HL-60 (cell line): ENCODE results near the gene NEDD4L.

ENCODE experiments used
- DNase-seq, 2 experiments: peaks; one replicate each; pipeline ENCODE4 v3.0.0-alpha.2; 2010 to 2020; ENCODE audit warnings: low read depth in 1 of 2, low spot score in 1 of 2
- H3K27ac ChIP-seq: fragments of 250-450 bp; sonication (Bioruptor Pico); replicated peaks from 2 replicates; pipeline ENCODE4 v1.5.1; 2020; ENCODE audit warnings: mild to moderate bottlenecking, moderate library complexity
- H3K27me3 ChIP-seq: fragments of 250-450 bp; sonication (Bioruptor Pico); 2 replicates; pipeline ENCODE4 v1.5.1; 2021; ENCODE audit warnings: mild to moderate bottlenecking, moderate library complexity; ENCODE audit not compliant: insufficient read depth, poor library complexity, severe bottlenecking
- H3K4me3 ChIP-seq: replicated peaks from 2 replicates; pipeline ENCODE4 v1.5.1; 2011; ENCODE audit warnings: mild to moderate bottlenecking, control low read depth, low read length; ENCODE audit not compliant: insufficient read depth
- GABPA ChIP-seq: IDR thresholded peaks from 2 replicates; pipeline ENCODE4 v1.6.1; 2012; ENCODE audit warnings: low read depth
- POLR2AphosphoS5 ChIP-seq: IDR thresholded peaks from 2 replicates; pipeline ENCODE4 v1.6.1; 2012; ENCODE audit warnings: low read depth
- REST ChIP-seq: IDR thresholded peaks from 2 replicates; pipeline ENCODE4 v1.6.1; 2012; ENCODE audit warnings: low read depth; ENCODE audit not compliant: insufficient replicate concordance
- SPI1 ChIP-seq: IDR thresholded peaks from 2 replicates; pipeline ENCODE4 v1.6.1; 2012; ENCODE audit warnings: low read depth, mild to moderate bottlenecking, borderline replicate concordance
- TF ChIP-seq, protein P1 (sequence below): IDR thresholded peaks from one replicate; pipeline ENCODE4 v1.5.1; 2011; ENCODE audit warnings: low read length, control low read depth, inconsistent platforms; ENCODE audit not compliant: insufficient read depth

The NEDD4L gene

GRCh38 chr18:58167073-58167472 lies 123.0 kb downstream of the NEDD4L start:
- H3K27ac ChIP-seq, result no peak overlapping the region
- no peak for DNase-seq
- TF ChIP-seq SPI1 (no peak), REST (no peak), POLR2AphosphoS5 (no peak), GABPA (no peak)
- TF ChIP-seq, protein P1, sequence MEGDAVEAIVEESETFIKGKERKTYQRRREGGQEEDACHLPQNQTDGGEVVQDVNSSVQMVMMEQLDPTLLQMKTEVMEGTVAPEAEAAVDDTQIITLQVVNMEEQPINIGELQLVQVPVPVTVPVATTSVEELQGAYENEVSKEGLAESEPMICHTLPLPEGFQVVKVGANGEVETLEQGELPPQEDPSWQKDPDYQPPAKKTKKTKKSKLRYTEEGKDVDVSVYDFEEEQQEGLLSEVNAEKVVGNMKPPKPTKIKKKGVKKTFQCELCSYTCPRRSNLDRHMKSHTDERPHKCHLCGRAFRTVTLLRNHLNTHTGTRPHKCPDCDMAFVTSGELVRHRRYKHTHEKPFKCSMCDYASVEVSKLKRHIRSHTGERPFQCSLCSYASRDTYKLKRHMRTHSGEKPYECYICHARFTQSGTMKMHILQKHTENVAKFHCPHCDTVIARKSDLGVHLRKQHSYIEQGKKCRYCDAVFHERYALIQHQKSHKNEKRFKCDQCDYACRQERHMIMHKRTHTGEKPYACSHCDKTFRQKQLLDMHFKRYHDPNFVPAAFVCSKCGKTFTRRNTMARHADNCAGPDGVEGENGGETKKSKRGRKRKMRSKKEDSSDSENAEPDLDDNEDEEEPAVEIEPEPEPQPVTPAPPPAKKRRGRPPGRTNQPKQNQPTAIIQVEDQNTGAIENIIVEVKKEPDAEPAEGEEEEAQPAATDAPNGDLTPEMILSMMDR, result no peak
- peaks cover 12% of the 10 kb centered on the region for H3K27me3 ChIP-seq
- H3K4me3 ChIP-seq, result no peak overlapping the region

DNA sequence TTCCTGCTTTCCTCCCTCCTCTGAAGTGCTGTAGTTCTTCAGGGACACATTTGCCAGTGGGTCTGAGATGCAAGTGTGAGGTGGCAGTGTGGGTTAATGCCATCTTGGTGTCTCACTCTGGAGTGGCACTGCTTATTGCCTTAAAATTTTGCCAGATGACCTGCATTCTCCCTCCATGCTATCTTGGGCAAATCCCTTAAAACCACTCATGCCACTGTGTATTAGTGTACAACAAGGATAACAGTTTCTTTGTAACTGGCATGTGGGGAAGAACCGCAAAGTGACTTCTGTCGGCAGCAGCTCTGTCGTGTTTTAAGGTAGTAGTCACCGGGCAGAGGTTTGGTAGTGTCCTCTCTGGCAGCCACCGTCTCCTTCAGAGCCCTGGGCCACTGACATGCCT lies 124.2 kb downstream of the NEDD4L start:
- H3K4me3 ChIP-seq, result no peak overlapping the region
- no peak overlapping the region for H3K27ac ChIP-seq
- no peak for TF ChIP-seq REST
- TF ChIP-seq, protein P1, result no peak
- TF ChIP-seq SPI1, result no peak
- TF ChIP-seq GABPA, result no peak
- TF ChIP-seq POLR2AphosphoS5, result no peak
- peaks cover 12% of the 10 kb centered on the region for H3K27me3 ChIP-seq
- no peak for DNase-seq

DNA sequence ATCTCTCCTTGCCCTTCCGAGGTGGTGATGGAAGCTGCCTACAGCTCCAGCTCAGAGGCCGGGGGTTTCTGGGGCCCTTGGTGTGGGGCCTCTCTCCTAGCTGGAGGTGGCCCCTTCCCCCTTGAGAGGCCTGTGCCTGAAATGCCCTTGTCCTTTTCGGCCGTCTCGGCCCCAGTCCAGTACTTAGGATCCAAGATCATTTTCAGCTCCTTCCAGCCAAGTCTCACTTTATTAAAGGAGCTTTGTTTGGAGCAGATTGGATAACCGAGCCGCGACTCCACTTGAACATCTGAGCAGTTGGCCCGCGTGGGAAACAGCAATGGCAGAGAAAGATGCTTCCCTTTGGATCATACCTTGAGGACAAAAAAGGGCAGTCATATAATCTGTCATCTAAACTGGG lies 125.0 kb downstream of the NEDD4L start:
- TF ChIP-seq GABPA (no peak), REST (no peak), SPI1 (no peak), POLR2AphosphoS5 (no peak)
- TF ChIP-seq, protein P1, result no peak
- H3K27ac ChIP-seq, result no peak overlapping the region
- H3K27me3 ChIP-seq, result peaks cover 12% of the 10 kb centered on the region
- H3K4me3 ChIP-seq, result no peak overlapping the region
- no peak for DNase-seq
